ENCODE results near the gene NRGN.

The NRGN gene

DNA sequence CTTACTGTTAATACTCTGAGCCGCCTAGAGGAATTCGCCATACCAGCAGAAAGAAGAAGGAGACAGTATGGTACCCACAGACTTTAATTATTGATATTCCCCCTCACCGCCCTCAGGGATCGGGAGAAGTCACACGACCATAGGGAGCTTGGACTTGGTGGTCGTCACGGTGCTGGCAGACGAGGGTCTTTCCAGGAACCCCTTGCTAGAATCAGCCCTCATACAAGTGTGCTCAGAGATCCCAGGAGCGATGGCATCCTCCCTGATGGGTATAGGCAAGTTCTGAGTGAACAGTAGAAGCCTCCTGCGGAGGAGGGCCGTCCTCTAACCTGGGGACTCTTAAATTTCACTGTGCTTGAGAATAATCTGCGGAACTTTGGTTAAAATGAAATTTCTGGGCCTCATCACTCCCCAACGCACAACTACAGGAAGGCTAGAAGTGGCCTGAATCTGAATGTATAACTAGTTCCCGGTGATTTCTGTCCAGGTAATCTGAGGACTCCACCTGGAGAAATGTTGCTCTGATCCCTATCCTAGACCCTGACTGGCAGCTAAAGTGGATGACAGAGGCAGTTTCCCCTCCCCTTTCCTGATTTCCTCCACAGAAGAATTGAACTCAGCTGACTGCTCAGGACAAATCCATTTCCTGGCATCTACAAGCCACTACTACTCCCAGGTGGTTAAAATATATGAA is 7.8 kb downstream of the NRGN start:
- peaks cover 3% of the 10 kb centered on the region for H3K27me3 Mint-ChIP-seq
- peaks cover 18% of the 10 kb centered on the region for H3K36me3 Mint-ChIP-seq (ENCODE audit: low read depth)
- H3K4me3 Mint-ChIP-seq: no peak overlapping the region
- peaks cover 72% of the 10 kb centered on the region for H3K4me1 Mint-ChIP-seq (ENCODE audit: low read depth)
- peak overlapping the region; percentile 83 for H3K27ac Mint-ChIP-seq
- no peaks in the 10 kb centered on the region for H3K9me3 Mint-ChIP-seq
- intact Hi-C loops (cut with micrococcal nuclease): loop anchor here (5.0 kb wide), 1 partner anchor 75 kb away; the partner anchor contains the start of genes SIAE and SPA17

- peaks cover 77% of the 10 kb centered on the region for H3K4me1 Mint-ChIP-seq (ENCODE audit: low read depth)
- no peaks in the 10 kb centered on the region for H3K9me3 Mint-ChIP-seq
- peaks cover 18% of the 10 kb centered on the region for H3K36me3 Mint-ChIP-seq (ENCODE audit: low read depth)
- no peak overlapping the region for H3K4me3 Mint-ChIP-seq
- intact Hi-C loops (cut with micrococcal nuclease): loop anchor here (5.0 kb wide), 1 partner anchor 76 kb away; the partner anchor contains the start of genes SIAE and SPA17
- H3K27ac Mint-ChIP-seq: peak overlapping the region; percentile 83
- H3K27me3 Mint-ChIP-seq: peaks cover 3% of the 10 kb centered on the region
Measured at GRCh38 chr11:124748100-124748418, 8.3 kb downstream of the NRGN start.

GRCh38 chr11:124748481-124749343 is 9.0 kb downstream of the NRGN start:
- intact Hi-C loops (cut with micrococcal nuclease): loop anchor here (5.0 kb wide), 1 partner anchor 76 kb away; the partner anchor contains the start of genes SIAE and SPA17
- H3K27ac Mint-ChIP-seq: peak overlapping the region; percentile 83
- peaks cover 18% of the 10 kb centered on the region for H3K36me3 Mint-ChIP-seq (ENCODE audit: low read depth)
- H3K4me1 Mint-ChIP-seq (ENCODE audit: low read depth): peaks cover 84% of the 10 kb centered on the region
- peaks cover 3% of the 10 kb centered on the region for H3K27me3 Mint-ChIP-seq
- H3K9me3 Mint-ChIP-seq: no peaks in the 10 kb centered on the region
- H3K4me3 Mint-ChIP-seq: peak overlapping the region; percentile 4

GRCh38 chr11:124749912-124750311 is 10.2 kb downstream of the NRGN start:
- H3K27ac Mint-ChIP-seq: peak overlapping the region; percentile 83
- intact Hi-C loops (cut with micrococcal nuclease): loop anchor here (5.0 kb wide), 1 partner anchor 78 kb away; the partner anchor contains the start of genes SIAE and SPA17

GRCh38 chr11:124751391-124751740 is 11.6 kb downstream of the NRGN start:
- intact Hi-C loops (cut with micrococcal nuclease): no loop called here
- peaks cover 81% of the 10 kb centered on the region for H3K4me1 Mint-ChIP-seq (ENCODE audit: low read depth)
- peaks cover 11% of the 10 kb centered on the region for H3K27me3 Mint-ChIP-seq
- peaks cover 5% of the 10 kb centered on the region for H3K36me3 Mint-ChIP-seq (ENCODE audit: low read depth)
- no peak overlapping the region for H3K4me3 Mint-ChIP-seq
- H3K9me3 Mint-ChIP-seq: no peaks in the 10 kb centered on the region
- H3K27ac Mint-ChIP-seq: peak overlapping the region; percentile 83

More at GRCh38 chr11:124749912-124750311, 10.2 kb downstream of the NRGN start:
- Mint-ChIP-seq H3K4me1 (ENCODE audit: low read depth) (peaks cover 92% of the 10 kb centered on the region), H3K27me3 (peaks cover 5% of the 10 kb centered on the region), H3K9me3 (no peaks in the 10 kb centered on the region), H3K4me3 (peak overlapping the region; percentile 44), H3K36me3 (ENCODE audit: low read depth) (peaks cover 12% of the 10 kb centered on the region)

GRCh38 chr11:124751741-124752470 is 12.2 kb downstream of the NRGN start, which contains the start of gene VSIG2:
VSIG2 (minus strand) TSS chr11:124752255; CDS start chr11:124752137, 118 bp downstream.
- intact Hi-C loops (cut with micrococcal nuclease): no loop called here
- Mint-ChIP-seq H3K9me3 (no peaks in the 10 kb centered on the region), H3K27me3 (peaks cover 16% of the 10 kb centered on the region), H3K4me1 (ENCODE audit: low read depth) (peaks cover 76% of the 10 kb centered on the region), H3K4me3 (no peak within 1 kb of the TSS), H3K27ac (peak within 1 kb of the TSS; percentile 83), H3K36me3 (ENCODE audit: low read depth) (no peaks in the 10 kb centered on the region)

DNA sequence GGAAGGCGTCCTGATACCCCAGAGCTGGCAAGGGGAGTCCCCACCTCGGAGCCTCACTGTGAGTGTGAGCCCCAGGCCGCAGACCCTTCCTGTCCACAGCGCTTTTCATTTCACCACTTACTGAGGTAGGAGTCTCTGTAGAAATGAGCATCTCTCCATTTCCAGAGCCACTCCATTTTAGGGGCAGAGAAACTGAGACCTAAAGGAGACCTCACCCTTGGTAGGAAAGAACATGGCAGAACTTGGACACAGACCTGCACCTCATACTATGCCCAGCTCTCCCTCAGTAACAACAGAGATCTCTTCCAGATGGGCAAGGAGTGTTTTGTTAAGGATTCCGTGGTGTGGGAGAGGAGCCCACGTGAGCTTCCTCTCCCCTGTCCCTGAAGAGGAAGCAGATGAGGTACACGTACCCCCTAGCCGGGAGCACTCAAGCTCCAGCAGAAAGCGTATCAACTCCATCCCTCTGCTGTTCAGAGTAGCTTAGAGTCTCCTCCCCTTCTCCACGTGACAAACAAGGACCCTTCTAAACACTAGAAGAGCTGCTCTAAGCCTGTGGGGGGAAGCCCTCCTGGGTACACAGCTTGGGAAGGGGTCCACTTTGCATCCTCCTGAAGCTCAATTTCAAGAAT is 12.8 kb downstream of the NRGN start:
- Mint-ChIP-seq H3K4me3 (no peak overlapping the region), H3K36me3 (ENCODE audit: low read depth) (no peaks in the 10 kb centered on the region), H3K27ac (peak overlapping the region; percentile 20), H3K9me3 (no peaks in the 10 kb centered on the region), H3K27me3 (peaks cover 19% of the 10 kb centered on the region), H3K4me1 (ENCODE audit: low read depth) (peaks cover 75% of the 10 kb centered on the region)
- intact Hi-C loops (cut with micrococcal nuclease): no loop called here

GRCh38 chr11:124753205-124753604 is 13.5 kb downstream of the NRGN start:
- Mint-ChIP-seq H3K4me3 (no peak overlapping the region), H3K4me1 (ENCODE audit: low read depth) (peaks cover 75% of the 10 kb centered on the region), H3K36me3 (ENCODE audit: low read depth) (no peaks in the 10 kb centered on the region), H3K27me3 (peaks cover 20% of the 10 kb centered on the region), H3K9me3 (no peaks in the 10 kb centered on the region), H3K27ac (peak overlapping the region; percentile 20)
- intact Hi-C loops (cut with micrococcal nuclease): no loop called here

DNA sequence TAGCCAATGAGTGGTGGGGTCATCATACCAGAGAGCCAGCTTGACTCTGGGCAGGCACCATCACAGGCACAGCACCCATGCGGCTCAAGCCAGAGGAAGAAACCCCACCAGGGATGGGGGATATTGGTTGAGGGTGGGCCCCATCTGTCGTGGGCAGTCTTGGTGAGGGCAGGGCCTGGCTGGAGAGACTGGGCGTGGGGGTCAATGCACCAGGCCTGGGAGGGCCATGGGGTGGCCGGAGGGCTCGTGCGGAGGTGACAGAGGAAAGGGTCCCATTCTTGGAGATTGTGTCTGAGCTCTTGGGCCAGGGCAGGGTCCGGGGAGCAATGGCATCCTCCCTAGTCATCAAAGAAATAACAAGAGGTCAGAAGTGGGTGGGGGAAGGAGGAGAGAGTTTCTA is 13.9 kb downstream of the NRGN start:
- H3K36me3 Mint-ChIP-seq (ENCODE audit: low read depth): no peaks in the 10 kb centered on the region
- intact Hi-C loops (cut with micrococcal nuclease): no loop called here
- H3K27me3 Mint-ChIP-seq: peaks cover 23% of the 10 kb centered on the region
- H3K4me3 Mint-ChIP-seq: no peak overlapping the region
- peak overlapping the region; percentile 20 for H3K27ac Mint-ChIP-seq
- no peaks in the 10 kb centered on the region for H3K9me3 Mint-ChIP-seq
- peaks cover 75% of the 10 kb centered on the region for H3K4me1 Mint-ChIP-seq (ENCODE audit: low read depth)

DNA sequence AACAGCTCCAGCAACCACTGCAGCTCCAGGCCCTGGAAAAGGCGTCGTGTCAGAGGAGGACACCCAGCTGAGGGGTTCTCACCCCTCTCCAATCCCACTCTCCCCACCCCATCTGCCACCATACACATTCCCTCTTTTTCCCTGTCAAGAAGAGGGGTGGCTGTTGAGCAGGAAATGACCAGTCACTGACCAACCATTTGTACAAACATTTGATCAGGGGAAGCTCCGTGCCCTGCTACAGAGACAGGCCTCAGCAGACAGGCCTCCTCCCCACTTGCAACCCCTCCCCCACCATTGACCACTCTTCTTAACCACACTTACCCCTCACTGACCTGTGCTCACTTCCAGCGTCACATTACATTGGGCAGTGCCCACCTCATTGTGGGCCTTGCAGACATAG is 14.6 kb downstream of the NRGN start:
- Mint-ChIP-seq H3K4me1 (ENCODE audit: low read depth) (peaks cover 75% of the 10 kb centered on the region), H3K36me3 (ENCODE audit: low read depth) (no peaks in the 10 kb centered on the region), H3K9me3 (no peaks in the 10 kb centered on the region), H3K4me3 (no peak overlapping the region), H3K27ac (peak overlapping the region; percentile 20), H3K27me3 (peaks cover 29% of the 10 kb centered on the region)
- intact Hi-C loops (cut with micrococcal nuclease): no loop called here

GRCh38 chr11:124754710-124755109 is 15.0 kb downstream of the NRGN start:
- no peaks in the 10 kb centered on the region for H3K9me3 Mint-ChIP-seq

DNA sequence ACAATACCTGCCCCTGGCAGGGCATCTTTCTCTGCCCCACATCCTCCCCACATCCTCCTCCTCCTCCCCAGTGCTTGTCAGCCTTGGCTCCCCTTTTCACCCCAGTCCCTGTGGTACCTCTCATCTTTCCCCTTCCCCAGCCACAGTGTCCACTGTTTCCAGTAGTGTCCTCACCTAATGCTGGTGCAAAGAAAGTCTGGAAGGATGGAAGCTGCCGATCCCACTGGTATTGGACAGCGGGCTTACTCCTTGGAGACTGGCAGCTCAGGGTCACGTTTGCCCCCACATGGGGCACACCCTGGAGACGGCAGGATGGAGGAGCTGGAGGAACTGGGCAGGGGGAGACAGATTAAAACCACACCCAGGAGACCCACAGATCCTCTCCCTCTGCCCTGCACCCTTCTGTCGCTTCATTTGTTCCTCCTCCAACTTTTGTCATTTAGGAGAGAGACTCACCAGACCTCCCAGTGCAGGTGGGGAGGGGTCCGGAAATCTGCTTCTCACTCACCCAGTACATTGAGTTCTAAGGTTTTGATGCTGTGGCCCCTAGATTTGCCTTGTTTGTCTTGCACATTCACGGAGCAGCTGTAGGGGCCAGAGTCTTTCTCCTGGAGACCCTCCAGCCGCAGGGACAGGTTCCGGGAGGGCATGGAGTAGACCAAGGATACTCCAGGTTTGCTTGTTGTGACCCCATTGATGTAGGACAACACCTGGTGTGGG is 16.5 kb downstream of the NRGN start:
- no peak overlapping the region for H3K4me3 Mint-ChIP-seq
- H3K27ac Mint-ChIP-seq: peak overlapping the region; percentile 8
- intact Hi-C loops (cut with micrococcal nuclease): no loop called here
- H3K9me3 Mint-ChIP-seq: no peaks in the 10 kb centered on the region
- peaks cover 48% of the 10 kb centered on the region for H3K27me3 Mint-ChIP-seq
- no peaks in the 10 kb centered on the region for H3K36me3 Mint-ChIP-seq (ENCODE audit: low read depth)
- H3K4me1 Mint-ChIP-seq (ENCODE audit: low read depth): peaks cover 75% of the 10 kb centered on the region

More at GRCh38 chr11:124754710-124755109, 15.0 kb downstream of the NRGN start:
- H3K36me3 Mint-ChIP-seq (ENCODE audit: low read depth): no peaks in the 10 kb centered on the region
- intact Hi-C loops (cut with micrococcal nuclease): no loop called here
- peaks cover 33% of the 10 kb centered on the region for H3K27me3 Mint-ChIP-seq
- H3K4me1 Mint-ChIP-seq (ENCODE audit: low read depth): peaks cover 75% of the 10 kb centered on the region
- no peak overlapping the region for H3K4me3 Mint-ChIP-seq
- H3K27ac Mint-ChIP-seq: peak overlapping the region; percentile 20

DNA sequence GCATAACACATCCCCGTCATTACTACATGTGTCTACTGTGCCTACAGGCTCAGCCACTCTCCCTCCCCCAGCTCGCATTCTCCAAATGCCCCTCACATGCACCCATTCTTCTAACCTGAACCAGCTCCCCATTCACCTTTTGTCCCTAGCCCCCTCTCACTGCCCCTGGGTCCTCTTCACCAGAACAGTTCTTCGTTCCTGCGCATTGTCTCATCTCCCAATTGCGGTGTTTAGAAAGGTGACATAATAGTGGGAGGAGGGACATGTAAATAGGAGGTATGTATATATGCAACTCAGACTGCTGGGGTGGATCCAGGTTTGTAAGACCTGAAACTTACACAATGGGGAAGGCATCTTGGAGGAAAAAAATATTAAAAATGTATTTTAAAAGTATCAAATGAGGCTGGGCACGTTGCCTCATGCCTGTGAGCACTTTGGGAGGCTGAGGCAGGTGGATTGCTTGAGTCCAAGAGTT is 17.0 kb downstream of the NRGN start:
- Mint-ChIP-seq H3K9me3 (no peaks in the 10 kb centered on the region), H3K4me3 (no peak overlapping the region), H3K27me3 (peaks cover 54% of the 10 kb centered on the region), H3K36me3 (ENCODE audit: low read depth) (no peaks in the 10 kb centered on the region), H3K4me1 (ENCODE audit: low read depth) (peaks cover 78% of the 10 kb centered on the region), H3K27ac (peak overlapping the region; percentile 8)
- intact Hi-C loops (cut with micrococcal nuclease): no loop called here
